H54 (cell line): ENCODE results near the gene GSTT4.
"Not testable (repeated sequence)": the region's sequence is repeated elsewhere in the genome, so short reads cannot be mapped to it uniquely, and the experiment has no call there.

Experiments used
- DNase-seq: peaks from one replicate; pipeline ENCODE4 v3.0.0; 2011; ENCODE audit warnings: low spot score, mixed read lengths; ENCODE audit not compliant: insufficient read length
- FAIRE-seq: peaks from 3 replicates; lab custom pipeline; 2011; peaks lifted over from hg19 to GRCh38; lab: Jason Lieb, UNC
- POLR2A ChIP-seq: IDR thresholded peaks from 2 replicates; pipeline ENCODE4 v1.6.1; 2011; ENCODE audit warnings: low read depth, mild to moderate bottlenecking, low read length

GSTT4 gene

DNA sequence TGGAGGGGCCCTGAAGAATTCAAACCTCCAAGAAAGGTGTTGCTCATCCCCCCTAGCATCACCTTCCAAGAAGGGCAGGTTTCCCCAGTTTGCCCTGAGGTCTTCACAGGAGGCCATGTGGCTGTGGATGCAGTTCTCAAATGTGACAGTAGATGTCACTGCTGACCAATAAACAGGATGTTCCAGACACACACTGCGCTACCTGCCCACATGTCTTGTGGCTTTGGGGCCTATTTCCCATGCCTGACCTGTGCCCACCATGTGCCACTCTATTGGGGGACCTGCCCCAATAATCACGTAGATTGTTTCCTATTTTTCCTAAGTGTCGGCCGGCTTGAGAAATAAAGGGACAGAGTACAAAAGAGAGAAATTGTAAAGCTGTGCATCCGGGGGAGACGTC is 20.8 kb downstream of the GSTT4 start:
- FAIRE-seq (no peak), DNase-seq (no peak)
- no peak for TF ChIP-seq POLR2A

DNA sequence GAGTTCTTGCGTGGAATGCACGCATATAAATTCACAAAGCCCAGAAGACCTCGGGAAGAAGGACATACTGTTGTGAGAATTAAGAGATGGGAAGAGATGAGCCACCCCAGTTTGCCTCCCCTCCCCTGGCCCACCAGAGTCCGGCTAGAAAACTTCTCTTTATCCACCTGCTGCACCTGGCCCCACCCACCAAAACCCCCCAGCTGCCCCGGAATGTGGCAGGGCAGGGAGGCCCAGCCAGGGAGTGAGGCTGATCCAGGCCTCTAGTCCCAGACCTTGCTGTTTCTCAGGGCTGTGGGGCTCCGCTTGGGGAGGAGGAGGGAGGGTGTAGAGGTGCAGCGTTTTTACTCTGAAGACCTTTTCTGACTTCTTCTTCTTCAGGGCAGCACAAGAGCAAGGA is 24.7 kb downstream of the GSTT4 start:
- not testable (repeated sequence) for FAIRE-seq, DNase-seq

DNA sequence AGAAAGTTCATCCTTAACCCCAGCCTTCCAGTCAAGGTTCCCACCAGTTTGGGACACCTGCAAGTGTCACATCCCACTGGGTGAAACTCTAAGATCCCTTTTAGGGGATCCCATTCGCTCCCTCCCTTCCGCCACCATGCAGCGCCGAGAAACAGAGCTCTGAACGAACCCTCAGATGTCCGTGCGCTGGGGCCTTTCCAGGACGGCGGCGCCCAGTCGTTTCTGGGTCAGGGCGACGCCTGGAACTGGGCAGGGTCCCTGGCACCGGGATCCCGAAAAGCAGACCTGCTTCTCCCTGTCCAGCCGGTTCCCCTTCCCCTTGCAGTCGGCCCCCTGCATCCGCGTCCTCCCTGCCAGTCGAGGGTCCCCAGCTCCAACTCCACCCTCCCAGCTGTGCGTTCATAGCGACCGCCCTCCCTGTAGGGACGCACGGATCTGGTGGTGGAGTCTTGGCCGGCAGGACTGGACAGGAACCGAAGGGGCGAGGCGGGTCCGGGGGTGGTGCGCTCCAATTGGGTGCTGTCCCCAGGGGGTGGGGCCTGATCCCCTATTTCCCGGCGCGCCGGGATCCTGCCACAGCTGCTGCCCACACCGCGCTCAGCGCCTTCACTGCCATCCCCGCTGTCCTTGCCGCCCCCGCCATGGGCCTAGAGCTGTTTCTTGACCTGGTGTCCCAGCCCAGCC is 25.6 kb downstream of the GSTT4 start, which contains the start of gene GSTT2:
Gene GSTT2, plus strand, starts transcription at position 578 of the 684 bp plus-strand sequence.
- FAIRE-seq, DNase-seq: not testable (repeated sequence)

GRCh38 chr22:23977304-23977703 is 27.9 kb downstream of the GSTT4 start:
- FAIRE-seq, DNase-seq: not testable (repeated sequence)

DNA sequence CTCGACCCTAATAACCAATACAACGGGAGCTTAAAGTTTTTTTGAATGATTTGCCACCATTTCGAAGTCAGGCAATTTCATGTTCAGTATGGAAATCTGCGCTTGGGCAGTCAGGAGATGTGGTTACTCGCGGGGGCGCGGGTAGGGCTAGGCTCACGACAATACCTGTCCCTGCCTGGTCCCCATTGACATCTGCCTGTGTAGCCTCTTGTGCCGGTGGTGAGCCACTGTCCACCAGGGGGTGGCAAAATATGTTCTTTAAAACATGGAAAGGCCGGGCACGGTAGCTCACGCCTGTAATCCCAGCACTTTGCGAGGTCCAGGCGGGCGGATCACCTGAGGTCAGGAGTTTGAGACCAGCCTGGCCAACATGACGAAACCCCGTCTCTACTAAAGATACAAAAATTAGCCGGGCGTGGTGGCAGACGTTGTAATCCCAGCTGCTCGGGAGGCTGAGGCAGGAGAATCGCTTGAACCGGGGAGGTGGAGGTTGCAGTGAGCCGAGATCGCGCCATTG is 30.4 kb downstream of the GSTT4 start:
- not testable (repeated sequence) for FAIRE-seq, DNase-seq

GRCh38 chr22:23974345-23974744 is 30.9 kb downstream of the GSTT4 start, which contains the start of gene DDT:
Gene DDT (minus strand): TSS chr22:23974441. CDS start chr22:23974414, 27 bp downstream.
- DNase-seq = not testable (repeated sequence)
- FAIRE-seq = peak; percentile 90

DNA sequence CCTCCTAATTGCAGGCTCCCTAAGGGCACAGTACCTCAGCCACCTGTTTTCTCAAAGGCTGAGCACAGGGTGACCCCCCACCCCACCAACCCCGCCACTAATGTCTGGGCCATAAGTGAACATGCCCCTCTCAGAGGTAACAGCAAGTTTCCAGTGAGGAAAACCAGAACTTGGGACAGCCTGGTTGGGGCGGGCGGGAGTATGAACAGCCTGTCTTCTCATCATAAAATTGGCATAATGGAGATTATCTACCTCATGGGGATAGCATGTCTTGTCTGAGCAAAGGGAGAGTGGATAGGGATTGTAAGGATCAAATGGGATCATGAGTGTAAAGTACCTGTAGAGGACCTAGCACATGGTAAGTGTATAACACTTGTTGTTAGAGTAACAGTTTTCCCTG is 33.3 kb downstream of the GSTT4 start:
- DNase-seq, FAIRE-seq: not testable (repeated sequence)

GRCh38 chr22:23970816-23971486 is 34.3 kb downstream of the GSTT4 start:
- no peak for FAIRE-seq
- no peak for DNase-seq
- TF ChIP-seq POLR2A = no peak

DNA sequence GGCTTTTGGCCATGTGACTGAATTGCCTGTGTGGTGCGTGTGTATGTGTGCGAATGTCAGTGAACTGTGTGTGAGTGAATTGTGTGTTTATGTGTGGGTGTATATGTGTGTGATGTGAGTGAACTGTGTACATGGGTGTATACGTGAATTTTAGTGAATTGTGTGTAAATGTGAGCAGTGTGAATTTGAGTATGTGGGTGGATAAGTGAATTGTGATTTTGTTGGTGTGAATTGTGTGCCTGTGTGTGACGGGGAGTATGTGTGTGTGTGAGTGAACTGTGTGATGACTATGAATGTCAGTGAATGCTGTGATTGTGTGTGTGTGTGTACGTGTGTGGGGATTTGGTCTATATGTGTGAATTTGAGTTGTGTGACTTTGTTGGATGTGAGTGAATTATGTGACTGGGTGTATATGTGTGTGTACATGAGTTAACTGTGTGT is 35.0 kb downstream of the GSTT4 start:
- DNase-seq (no peak), FAIRE-seq (no peak)
- no peak for TF ChIP-seq POLR2A

DNA sequence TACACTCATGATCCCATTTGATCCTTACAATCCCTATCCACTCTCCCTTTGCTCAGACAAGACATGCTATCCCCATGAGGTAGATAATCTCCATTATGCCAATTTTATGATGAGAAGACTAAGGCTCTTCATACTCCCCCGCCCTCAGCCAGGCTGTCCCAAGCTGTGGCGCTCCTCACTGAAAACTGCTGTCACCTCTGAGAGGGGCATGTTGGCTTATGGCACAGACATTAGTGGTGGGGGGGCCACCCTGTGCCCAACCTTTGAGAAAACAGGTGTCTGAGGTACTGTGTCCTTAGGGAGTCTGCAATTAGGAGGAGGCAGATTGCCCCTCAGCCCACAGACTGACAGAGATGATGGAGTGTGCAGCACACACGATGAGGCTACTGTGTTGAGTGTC is 36.2 kb downstream of the GSTT4 start:
- TF ChIP-seq POLR2A = no peak
- FAIRE-seq = no peak
- DNase-seq = no peak

GRCh38 chr22:23966568-23966967 is 38.7 kb downstream of the GSTT4 start, which contains the start of gene DDTL:
Gene DDTL (plus strand): TSS chr22:23966888. CDS start chr22:23966915, 27 bp downstream.
- FAIRE-seq = peak; percentile 80
- not testable (repeated sequence) for DNase-seq

GRCh38 chr22:23966094-23966493 is 39.2 kb downstream of the GSTT4 start:
- not testable (repeated sequence) for FAIRE-seq, DNase-seq

DNA sequence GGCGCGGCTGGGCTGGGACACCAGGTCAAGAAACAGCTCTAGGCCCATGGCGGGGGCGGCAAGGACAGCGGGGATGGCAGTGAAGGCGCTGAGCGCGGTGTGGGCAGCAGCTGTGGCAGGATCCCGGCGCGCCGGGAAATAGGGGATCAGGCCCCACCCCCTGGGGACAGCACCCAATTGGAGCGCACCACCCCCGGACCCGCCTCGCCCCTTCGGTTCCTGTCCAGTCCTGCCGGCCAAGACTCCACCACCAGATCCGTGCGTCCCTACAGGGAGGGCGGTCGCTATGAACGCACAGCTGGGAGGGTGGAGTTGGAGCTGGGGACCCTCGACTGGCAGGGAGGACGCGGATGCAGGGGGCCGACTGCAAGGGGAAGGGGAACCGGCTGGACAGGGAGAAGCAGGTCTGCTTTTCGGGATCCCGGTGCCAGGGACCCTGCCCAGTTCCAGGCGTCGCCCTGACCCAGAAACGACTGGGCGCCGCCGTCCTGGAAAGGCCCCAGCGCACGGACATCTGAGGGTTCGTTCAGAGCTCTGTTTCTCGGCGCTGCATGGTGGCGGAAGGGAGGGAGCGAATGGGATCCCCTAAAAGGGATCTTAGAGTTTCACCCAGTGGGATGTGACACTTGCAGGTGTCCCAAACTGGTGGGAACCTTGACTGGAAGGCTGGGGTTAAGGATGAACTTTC is 44.0 kb downstream of the GSTT4 start, which contains the start of gene GSTT2B:
Gene GSTT2B, minus strand, starts transcription at position 112 of the 688 bp plus-strand sequence. Its CDS starts 64 bp downstream, at position 48.
- DNase-seq = not testable (repeated sequence)
- FAIRE-seq = peak; percentile 55

DNA sequence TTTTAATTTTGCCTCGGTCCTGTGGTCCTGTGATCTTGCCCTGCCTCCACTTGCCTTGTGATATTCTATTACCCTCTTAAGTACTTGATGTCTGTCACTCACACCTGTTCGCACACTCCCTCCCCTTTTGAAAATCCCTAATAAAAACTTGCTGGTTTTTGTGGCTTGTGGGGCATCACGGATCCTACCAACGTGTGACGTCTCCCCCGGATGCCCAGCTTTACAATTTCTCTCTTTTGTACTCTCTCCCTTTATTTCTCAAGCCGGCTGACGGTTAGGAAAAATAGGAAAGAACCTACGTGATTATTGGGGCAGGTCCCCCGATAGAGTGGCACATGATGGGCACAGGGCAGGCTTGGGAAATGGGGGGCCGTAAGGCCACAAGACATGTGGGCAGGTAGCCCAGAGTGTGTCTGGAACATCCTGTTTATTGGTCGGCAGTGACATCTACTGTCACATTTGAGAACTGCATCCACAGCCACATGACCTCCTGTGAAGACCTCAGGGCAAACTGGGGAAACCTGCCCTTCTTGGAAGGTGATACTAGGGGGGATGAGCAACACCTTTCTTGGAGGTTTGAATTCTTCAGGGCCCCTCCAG is 48.9 kb downstream of the GSTT4 start:
- FAIRE-seq, DNase-seq: not testable (repeated sequence)

- DNase-seq, FAIRE-seq: not testable (repeated sequence)
These were observed 49.4 kb downstream of the GSTT4 start for GRCh38 chr22:23955886-23956285.

- not testable (repeated sequence) for DNase-seq, FAIRE-seq
These were observed 50.3 kb downstream of the GSTT4 start for GRCh38 chr22:23954991-23955305.

GRCh38 chr22:23954193-23954990 is 50.9 kb downstream of the GSTT4 start:
- not testable (repeated sequence) for FAIRE-seq, DNase-seq

- not testable (repeated sequence) for FAIRE-seq, DNase-seq
These were observed 51.8 kb downstream of the GSTT4 start for GRCh38 chr22:23953485-23953884.
